K562 (cell line): Measurements from ENCODE around the gene CCDC88C. TPM values are rescaled to one million over a fixed set of nuclear protein-coding genes. Genes with fewer than 3 reads are reported as not detected.

Experiments
- ATAC-seq: fragments of 200-7000 bp; cut with Tn5 transposase; 3 replicates; pipeline ENCODE4 v1.9.1; 2020; ENCODE audit warnings: moderate library complexity
- BruUV-seq: library from RNA; stranded (reverse); fragments of 400-500 nt; replicated peaks from 2 replicates; lab custom pipeline; 2021; lab: Mats Ljungman, UMichigan
- CTCF ChIA-PET: fragments of 300-600 bp; formaldehyde crosslinking; extraction: SDS; loops from one replicate; lab custom pipeline; 2021; ENCODE audit warnings: low intra/inter-chr PET ratio; lab: Yijun Ruan, JAX
- POLR2A ChIA-PET: fragments of 300-600, 350-650 bp; sonication (Branson Sonifier 250); formaldehyde crosslinking; extraction: SDS; loops from one replicate; lab custom pipeline; 2021; ENCODE audit warnings: antibody characterized with exemption, inconsistent platforms; lab: Yijun Ruan, JAX
- DNase-seq, 4 experiments: peaks; one replicate each; pipeline versions ENCODE4 v3.0.0 to v3.0.0-alpha.2; 2011 to 2018; ENCODE audit warnings: low spot score in 3 of 4, mixed read lengths in 3 of 4; ENCODE audit errors: extremely low read depth in 1 of 4
- FAIRE-seq: peaks from 2 replicates; lab custom pipeline; 2011; peaks lifted over from hg19 to GRCh38; lab: Jason Lieb, UNC
- H2AFZ ChIP-seq: 2 replicates; pipeline ENCODE4 v1.6.0; 2011; ENCODE audit warnings: low read depth, low read length, control low read depth, inconsistent platforms
- H3K27ac ChIP-seq: fragments of 200-600 bp; 3 replicates; pipeline ENCODE4 v1.8.0; 2011; ENCODE audit warnings: low read depth, mild to moderate bottlenecking, control low read depth, inconsistent platforms, low read length, moderate library complexity, mixed read lengths; ENCODE audit errors: extremely low read depth
- H3K27me3 ChIP-seq, 2 experiments: fragments of 300-600 bp in 1 of 2; 2 replicates in 1 of 2; 3 replicates in 1 of 2; pipeline versions ENCODE4 v1.6.0 to v1.8.0; 2011; ENCODE audit warnings: inconsistent platforms in 2 of 2, low read length in 2 of 2, mild to moderate bottlenecking in 1 of 2, mixed read lengths in 1 of 2, moderate library complexity in 1 of 2; ENCODE audit not compliant: control insufficient read depth in 2 of 2, insufficient read depth in 2 of 2
- H3K36me3 ChIP-seq: fragments of 300-600 bp; 3 replicates; pipeline ENCODE4 v1.8.0; 2011; ENCODE audit warnings: mild to moderate bottlenecking, low read length, inconsistent platforms; ENCODE audit not compliant: control insufficient read depth, insufficient read depth
- H3K4me1 ChIP-seq, 2 experiments: fragments of 200-600 bp in 1 of 2; replicated peaks in 1 of 2; 2 replicates in 1 of 2; 3 replicates in 1 of 2; pipeline versions ENCODE4 v1.5.1 to v1.8.0; 2011; ENCODE audit warnings: inconsistent platforms in 2 of 2, low read length in 2 of 2, mild to moderate bottlenecking in 1 of 2, mixed read lengths in 1 of 2, moderate library complexity in 1 of 2; ENCODE audit not compliant: control insufficient read depth in 2 of 2, insufficient read depth in 2 of 2
- H3K4me2 ChIP-seq: 2 replicates; pipeline ENCODE4 v1.6.1; 2011; ENCODE audit warnings: low read length, control low read depth, inconsistent platforms, mixed read lengths; ENCODE audit not compliant: insufficient read depth
- H3K4me3 ChIP-seq: fragments of 200-600 bp; sonication (generic), shearing (Covaris generic); 2 replicates; pipeline ENCODE4 v1.5.1; 2016; ENCODE audit warnings: control low read depth, inconsistent platforms
- H3K79me2 ChIP-seq: fragments of 200-600 bp; 3 replicates; pipeline ENCODE4 v1.8.0; 2011; ENCODE audit warnings: low read length, inconsistent platforms; ENCODE audit not compliant: control insufficient read depth, insufficient read depth
- H3K9ac ChIP-seq, 2 experiments: 2 replicates each; pipeline versions ENCODE4 v1.6.0 to v1.6.1; 2011; ENCODE audit warnings: low read depth in 2 of 2, low read length in 2 of 2, control low read depth in 1 of 2, inconsistent platforms in 1 of 2, mild to moderate bottlenecking in 1 of 2, mixed read lengths in 1 of 2; ENCODE audit not compliant: insufficient read depth in 1 of 2
- H3K9me1 ChIP-seq: one replicate; pipeline ENCODE4 v1.6.0; 2011; ENCODE audit warnings: inconsistent platforms, mild to moderate bottlenecking, low read length, moderate library complexity; ENCODE audit not compliant: control insufficient read depth, insufficient read depth
- H3K9me3 ChIP-seq: replicated peaks from 2 replicates; pipeline ENCODE4 v1.5.1; 2011; ENCODE audit warnings: low read depth, low read length, inconsistent platforms; ENCODE audit not compliant: control insufficient read depth, insufficient read depth
- H4K20me1 ChIP-seq: replicated peaks from 2 replicates; pipeline ENCODE4 v1.6.1; 2011; ENCODE audit warnings: low read length, inconsistent platforms, mixed read lengths; ENCODE audit not compliant: control insufficient read depth, insufficient read depth
- FOXA1 ChIP-seq: fragments of 450-650 bp; IDR thresholded peaks from 2 replicates; pipeline ENCODE4 v1.6.1; 2016; ENCODE audit warnings: mild to moderate bottlenecking, borderline replicate concordance
- GABPB1 ChIP-seq: sonication (generic); formaldehyde crosslinking; IDR thresholded peaks from 2 replicates; pipeline ENCODE4 v1.8.0; 2022; ENCODE audit warnings: mild to moderate bottlenecking, missing genetic modification reagents
- HCFC1 ChIP-seq: IDR thresholded peaks from 2 replicates; pipeline ENCODE4 v1.6.1; 2012; ENCODE audit warnings: low read depth, low read length, improper control_type of control experiment
- MAX ChIP-seq: sonication (generic); formaldehyde crosslinking; IDR thresholded peaks from 2 replicates; pipeline ENCODE4 v1.9.0; 2022; ENCODE audit warnings: mild to moderate bottlenecking, missing genetic modification reagents
- MXI1 ChIP-seq: IDR thresholded peaks from 2 replicates; pipeline ENCODE4 v1.6.1; 2011; ENCODE audit warnings: low read depth, mild to moderate bottlenecking, improper control_type of control experiment, low read length
- RREB1 ChIP-seq: fragments of 250-450 bp; sonication (Bioruptor Pico); IDR thresholded peaks from 2 replicates; pipeline ENCODE4 v1.4.0; 2020
- SETDB1 ChIP-seq: IDR thresholded peaks from one replicate; pipeline ENCODE4 v1.6.1; 2012; ENCODE audit warnings: low read length, control low read depth, inconsistent platforms
- SIN3A ChIP-seq, 2 experiments: fragments of 150-350 bp in 1 of 2; IDR thresholded peaks; 2 replicates each; pipeline ENCODE4 v1.6.1; 2011 to 2016; ENCODE audit warnings: borderline replicate concordance in 2 of 2, low read depth in 2 of 2, low read length in 2 of 2, mild to moderate bottlenecking in 2 of 2, moderate library complexity in 2 of 2; ENCODE audit not compliant: control insufficient read depth in 1 of 2
- SIX5 ChIP-seq, 2 experiments: IDR thresholded peaks; 2 replicates each; pipeline ENCODE4 v1.6.1; 2011; ENCODE audit warnings: low read length in 2 of 2, borderline replicate concordance in 1 of 2, low read depth in 1 of 2, mild to moderate bottlenecking in 1 of 2, moderate library complexity in 1 of 2; ENCODE audit not compliant: insufficient read depth in 1 of 2
- SMAD3 ChIP-seq: fragments of 450-650 bp; formaldehyde crosslinking; conservative IDR thresholded peaks from 2 replicates; pipeline ENCODE4 v1.4.0; 2020; ENCODE audit warnings: mild to moderate bottlenecking
- USF1 ChIP-seq: sonication (generic); formaldehyde crosslinking; IDR thresholded peaks from 2 replicates; pipeline ENCODE4 v1.9.0; 2022; ENCODE audit warnings: mild to moderate bottlenecking, missing genetic modification reagents
- ZNF143 ChIP-seq: sonication (generic); formaldehyde crosslinking; IDR thresholded peaks from 2 replicates; pipeline ENCODE4 v1.9.0; 2022; ENCODE audit warnings: mild to moderate bottlenecking, missing genetic modification reagents
- ZNF408 ChIP-seq: fragments of 250-450 bp; sonication (Bioruptor Pico); IDR thresholded peaks from 2 replicates; pipeline ENCODE4 v1.4.0; 2020; ENCODE audit warnings: low read depth, mild to moderate bottlenecking, moderate library complexity
- WGBS: fragments of 100-300 bp; shearing (Covaris generic); methylation state at CpG from one replicate; pipeline ENCODE4 v1.1.6; 2016; ENCODE audit warnings: low coverage, mixed read lengths; ENCODE audit not compliant: insufficient coverage; ENCODE audit errors: missing lambda C conversion rate; 5-methylcytosine and 5-hydroxymethylcytosine counted together
- in situ Hi-C: fragments of 300-500 bp; cut with MboI; formaldehyde crosslinking; loops from 4 replicates; pipeline ENCODE4 v1.15.0; 2018; ENCODE audit warnings: inconsistent platforms, mixed read lengths
- intact Hi-C: fragments of 100-400 bp; cut with micrococcal nuclease; formaldehyde crosslinking; loops from 2 replicates; pipeline ENCODE4 v1.14.2; 2022
- polyA plus RNA-seq, 8 experiments: library from polyadenylated mRNA; depleted of rRNA in 4 of 8; stranded (reverse) in 5 of 8; unstranded in 3 of 8; fragments of >200 nt; fragmentation: Nextera tagmentation in 2 of 8; fragmentation: Illumina TruSeq in 1 of 8; extraction: Ambion mirVana in 2 of 8; extraction: Trizol in 1 of 8; gene quantifications; 2 replicates each; pipeline versions ENCODE4 v1.2.1 to v1.2.3, GENCODE V29; 2011 to 2014; ENCODE audit warnings: inconsistent platforms in 1 of 8, missing spikeins in 1 of 8
- total RNA-seq, 7 experiments: library from RNA; depleted of rRNA in 6 of 7; stranded (reverse); fragments of >200 nt in 6 of 7; fragmentation: Illumina TruSeq in 2 of 7; extraction: Trizol in 2 of 7; gene quantifications; 2 replicates each; pipeline versions ENCODE4 v1.2.1 to v1.2.3, GENCODE V29; 2011 to 2021; ENCODE audit warnings: low replicate concordance in 1 of 7
- TF ChIP-seq, protein P1 (sequence below): sonication (generic); formaldehyde crosslinking; IDR thresholded peaks from 2 replicates; pipeline ENCODE4 v1.8.0; 2022; ENCODE audit warnings: missing genetic modification reagents, mild to moderate bottlenecking, borderline replicate concordance

Gene CCDC88C
- total and polyA plus RNA-seq, 9 of the 15 experiments (the other 6 are each of a cell fraction or from before 2014, with no cell fraction given), result 0.62 to 22.5 (median 10.7) TPM

- no TSS peak for BruUV-seq
- CTCF ChIA-PET, result no interaction called here
- no peaks in the 10 kb centered on the region for H3K9me3 ChIP-seq
- no peaks in the 10 kb centered on the region for H3K36me3 ChIP-seq
- no peak overlapping the region for H3K4me3 ChIP-seq
- no peaks in the 10 kb centered on the region for H4K20me1 ChIP-seq
- WGBS, result 65% methylated on average over 2 of the region's 4 CpGs
- H3K9ac ChIP-seq, result no peak overlapping the region
- H3K79me2 ChIP-seq, result no peaks in the 10 kb centered on the region
- FAIRE-seq (no peak), DNase-seq (no peak), ATAC-seq (peak; percentile 55; the same call in 2 of the 3 replicates)
- H2AFZ ChIP-seq, result no peak overlapping the region
- intact Hi-C loops (no loop called here), in situ Hi-C loops (no loop called here)
- no peak overlapping the region for H3K27ac ChIP-seq
- no peak overlapping the region for H3K4me2 ChIP-seq
- H3K4me1 ChIP-seq, result peaks cover 8 to 19% of the 10 kb centered on the region in 2 experiments
- H3K9me1 ChIP-seq, result no peaks in the 10 kb centered on the region
- no peaks in the 10 kb centered on the region for H3K27me3 ChIP-seq
- POLR2A ChIA-PET, result interaction anchor here (0.7 kb wide), 1 partner anchor 11 kb away, joined by 3 read pairs; no protein-coding TSS in a partner anchor
- TF ChIP-seq ZNF143 (CRISPR knock-in tag) (peak; percentile 69), RREB1 (CRISPR knock-in tag) (no peak), SIX5 (IDR thresholded peaks at IDR 0.05; ENCODE audit: borderline replicate concordance in 1 of 2, insufficient read depth in 1 of 2, low read depth in 1 of 2, low read length in 2 of 2) (peak; percentile 14 to 35; a peak in 1 of 4 replicates), FOXA1 (no peak), GABPB1 (CRISPR knock-in tag) (no peak), SIN3A (IDR thresholded peaks at IDR 0.05; ENCODE audit: borderline replicate concordance in 2 of 2, control insufficient read depth in 1 of 2, low read depth in 2 of 2, low read length in 2 of 2) (no peak), SMAD3 (CRISPR knock-in tag) (no peak), ZNF408 (no peak), MXI1 (no peak), USF1 (CRISPR knock-in tag) (peak; percentile 75), SETDB1 (no peak), MAX (CRISPR knock-in tag) (no peak), HCFC1 (peak; percentile 73)
- TF ChIP-seq, protein P1, sequence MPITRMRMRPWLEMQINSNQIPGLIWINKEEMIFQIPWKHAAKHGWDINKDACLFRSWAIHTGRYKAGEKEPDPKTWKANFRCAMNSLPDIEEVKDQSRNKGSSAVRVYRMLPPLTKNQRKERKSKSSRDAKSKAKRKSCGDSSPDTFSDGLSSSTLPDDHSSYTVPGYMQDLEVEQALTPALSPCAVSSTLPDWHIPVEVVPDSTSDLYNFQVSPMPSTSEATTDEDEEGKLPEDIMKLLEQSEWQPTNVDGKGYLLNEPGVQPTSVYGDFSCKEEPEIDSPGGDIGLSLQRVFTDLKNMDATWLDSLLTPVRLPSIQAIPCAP, result no peak
Measured at GRCh38 chr14:91230397-91231035, 187.1 kb downstream of the CCDC88C start.
